ENCODE data around the gene PRM3. TPM values are rescaled to one million over a fixed set of nuclear protein-coding genes. Genes with fewer than 3 reads are reported as not detected.

Gene PRM3
- total RNA-seq, 1 experiment from 2014 or later: not detected

- DNase-seq (ENCODE audit: low read depth): no peak
These were observed 10.4 kb upstream of the PRM3 start for GRCh38 chr16:11283820-11284248.

DNA sequence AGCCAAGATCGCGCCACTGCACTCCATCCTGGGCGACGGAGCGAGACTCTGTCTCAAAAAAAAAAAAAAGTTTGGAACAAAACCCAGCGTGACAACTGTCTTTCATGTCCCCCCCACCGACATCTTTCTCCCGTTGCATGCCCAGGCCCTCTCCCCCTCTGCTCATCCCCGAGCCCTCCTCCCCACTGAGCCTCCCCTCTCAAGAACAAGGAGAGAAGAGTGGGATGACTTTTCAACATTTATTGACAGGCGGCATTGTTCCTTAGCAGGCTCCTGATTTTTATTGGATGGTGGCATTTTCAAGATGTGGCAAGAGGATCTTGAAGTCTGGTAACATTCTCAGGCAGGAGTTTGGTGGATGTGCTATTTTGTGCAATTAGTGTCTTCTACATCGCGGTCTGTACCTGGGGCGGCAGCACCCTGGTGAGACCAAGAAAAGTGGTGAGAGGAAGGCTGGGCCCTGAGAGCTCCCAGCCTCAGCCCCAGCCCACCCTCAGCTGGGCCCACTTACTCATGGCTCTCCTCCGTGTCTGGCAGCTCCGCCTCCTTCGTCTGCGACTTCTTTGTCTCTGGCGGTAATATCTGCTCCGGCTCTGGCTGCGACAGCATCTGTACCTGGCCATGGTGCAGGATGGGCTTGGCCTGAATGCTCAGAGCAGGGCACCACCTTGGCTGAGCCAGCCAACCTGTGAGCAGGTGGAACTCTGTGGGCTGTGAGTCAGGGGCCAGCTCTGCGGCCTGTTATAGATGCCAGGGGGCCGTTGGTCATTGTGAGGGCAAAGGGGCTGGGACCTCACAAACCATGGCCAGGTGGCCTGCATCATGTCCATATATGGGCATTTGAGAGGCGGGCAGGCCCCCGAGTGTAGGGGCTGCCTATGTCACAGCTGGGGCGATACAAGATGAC, 7.4 kb upstream of the PRM3 start, which contains the start of gene PRM1:
PRM1 (minus strand) TSS at position 715 of the 907 bp plus-strand sequence; CDS start at position 623, 92 bp downstream.
- DNase-seq (ENCODE audit: low read depth): no peak

DNA sequence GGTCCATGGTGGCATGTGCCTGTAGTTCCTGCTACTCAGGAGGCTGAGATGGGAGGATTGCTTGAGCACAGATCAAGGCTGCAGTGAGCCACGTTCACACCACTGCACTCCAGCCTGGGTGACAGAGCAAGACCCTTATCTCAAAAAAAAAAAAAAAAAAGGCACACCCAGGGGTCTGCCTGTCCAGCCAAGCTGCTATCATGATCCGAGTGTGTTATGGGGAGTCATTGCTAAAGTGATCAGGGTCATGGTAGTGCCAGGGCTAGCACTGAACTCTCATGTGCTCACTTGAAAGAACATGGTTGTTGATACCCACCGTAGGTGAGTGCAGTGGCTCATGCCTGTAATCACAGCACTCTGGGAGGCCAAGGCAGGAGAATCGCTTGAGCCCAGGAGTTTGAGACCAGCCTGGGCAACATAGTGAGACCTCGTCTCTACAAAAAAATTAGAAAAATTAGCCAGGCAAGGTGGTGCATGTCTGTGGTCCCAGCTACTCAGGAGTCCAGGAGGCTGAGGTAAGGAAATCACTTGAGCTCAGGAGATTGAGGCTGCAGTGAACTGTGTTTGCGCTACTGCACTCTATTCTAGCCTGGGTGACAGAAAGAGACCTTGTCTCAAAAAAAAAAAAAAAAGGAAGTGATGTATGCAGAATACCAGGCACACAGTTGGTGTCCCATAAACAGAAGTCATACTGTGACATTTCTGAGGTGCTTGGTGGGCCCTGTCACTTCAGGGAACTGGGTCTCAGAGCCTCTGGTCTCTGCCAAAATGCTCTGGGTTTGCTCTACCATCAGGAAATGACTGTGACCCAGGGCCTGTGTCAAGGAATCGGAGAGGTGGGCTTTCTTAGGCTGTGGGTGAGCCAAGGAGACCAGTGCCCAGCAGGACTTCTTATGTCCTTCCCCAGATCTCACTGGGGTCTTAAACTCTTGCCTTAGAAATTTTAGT, 5.5 kb upstream of the PRM3 start:
- no peak for DNase-seq (ENCODE audit: low read depth)

DNA sequence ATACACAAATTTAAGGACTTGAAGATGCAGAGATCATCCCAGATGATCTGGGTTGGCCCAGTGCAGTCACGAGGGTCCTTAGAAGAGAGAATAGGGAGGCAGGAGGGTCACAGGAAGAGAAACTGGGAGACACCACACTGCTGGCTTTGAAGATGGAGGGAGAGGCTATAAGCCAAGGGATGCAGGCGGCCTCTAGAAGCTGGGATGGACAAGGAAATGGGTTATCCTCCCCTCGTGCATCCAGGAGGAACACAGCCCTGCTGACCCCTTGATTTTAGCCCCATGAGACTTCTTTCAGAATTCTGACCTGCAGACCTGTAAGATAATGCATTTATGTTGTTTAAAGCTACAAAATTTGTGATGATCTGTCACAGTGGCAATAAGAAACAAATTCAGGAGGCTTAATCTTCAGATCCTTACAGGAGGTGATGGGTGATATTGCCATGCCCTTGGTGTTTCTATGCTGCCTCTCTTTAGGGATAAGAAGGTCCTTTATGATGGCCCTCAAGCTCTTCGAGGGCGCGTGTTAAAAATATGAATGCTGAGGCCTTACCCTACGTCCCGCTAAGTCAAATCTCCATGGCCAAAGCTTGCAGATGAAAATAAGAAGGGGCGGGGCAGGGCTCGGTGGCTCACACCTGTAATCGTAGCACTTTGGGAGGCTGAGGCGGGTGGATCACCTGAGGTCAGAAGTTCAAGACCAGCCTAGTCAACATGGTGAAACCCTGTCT, 4.3 kb upstream of the PRM3 start:
- DNase-seq (ENCODE audit: low read depth): no peak

GRCh38 chr16:11276896-11277593, 3.6 kb upstream of the PRM3 start:
- no peak for DNase-seq (ENCODE audit: low read depth)

DNA sequence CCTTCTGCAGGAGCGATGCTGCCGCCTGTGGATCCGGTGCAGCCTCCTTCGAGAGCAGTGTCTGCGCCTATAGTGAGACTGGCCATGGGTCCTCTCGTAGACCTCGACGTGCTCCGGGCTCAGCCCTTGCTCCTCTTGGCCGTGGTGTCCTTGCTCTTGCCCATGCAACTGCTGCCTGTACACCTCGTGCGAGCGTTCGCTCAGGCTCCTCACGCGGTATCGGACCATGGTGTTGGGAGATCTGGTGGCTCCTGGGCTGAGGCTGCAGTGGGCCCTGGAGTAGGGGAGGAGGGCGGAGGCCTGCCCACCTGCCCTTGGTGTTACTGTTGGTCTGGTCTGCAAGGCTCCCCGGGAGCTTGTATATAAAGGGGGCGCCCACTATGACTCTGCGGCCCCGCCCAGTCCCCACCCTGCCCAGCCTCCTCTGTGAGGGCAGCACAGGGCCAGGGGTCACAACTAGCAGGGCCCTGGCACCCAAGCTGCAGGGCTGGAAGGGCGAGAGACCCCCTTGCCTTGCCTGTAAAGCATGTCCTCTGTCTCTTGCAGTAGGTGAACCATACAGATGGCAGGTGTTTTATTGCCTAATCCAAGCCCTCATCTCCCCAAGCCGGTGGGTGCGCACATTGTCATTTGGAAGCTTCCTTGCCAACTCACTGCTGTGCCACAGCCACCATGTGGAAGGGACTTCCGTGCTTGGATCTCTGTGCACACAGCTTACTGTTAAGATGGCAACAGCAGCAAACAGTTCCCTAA, 2.9 kb upstream of the PRM3 start, which contains the start of gene PRM2:
PRM2 (minus strand) TSS at position 338 of the 753 bp plus-strand sequence; CDS start at position 228, 110 bp downstream.
- no peak for DNase-seq (ENCODE audit: low read depth)

DNA sequence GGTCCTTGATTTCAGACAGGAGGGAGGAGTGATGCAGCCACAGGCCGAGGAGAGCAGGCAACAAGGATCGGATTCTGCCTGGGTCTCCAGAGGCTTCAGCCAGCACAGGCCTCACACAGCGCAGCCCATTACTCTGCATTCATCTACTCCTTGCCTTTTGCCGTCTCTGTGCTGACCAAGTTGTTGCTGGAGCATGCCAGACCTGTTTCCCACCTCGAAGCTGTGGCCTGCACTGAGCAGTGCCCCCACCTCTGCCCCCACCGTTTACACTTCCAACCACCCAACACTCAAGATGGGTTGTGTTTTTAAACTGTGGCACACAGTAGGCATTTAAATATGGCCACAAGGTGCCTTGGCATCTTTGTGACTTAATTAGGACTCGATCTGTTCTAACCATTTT, 1.5 kb upstream of the PRM3 start:
- no peak for DNase-seq (ENCODE audit: low read depth)

DNA sequence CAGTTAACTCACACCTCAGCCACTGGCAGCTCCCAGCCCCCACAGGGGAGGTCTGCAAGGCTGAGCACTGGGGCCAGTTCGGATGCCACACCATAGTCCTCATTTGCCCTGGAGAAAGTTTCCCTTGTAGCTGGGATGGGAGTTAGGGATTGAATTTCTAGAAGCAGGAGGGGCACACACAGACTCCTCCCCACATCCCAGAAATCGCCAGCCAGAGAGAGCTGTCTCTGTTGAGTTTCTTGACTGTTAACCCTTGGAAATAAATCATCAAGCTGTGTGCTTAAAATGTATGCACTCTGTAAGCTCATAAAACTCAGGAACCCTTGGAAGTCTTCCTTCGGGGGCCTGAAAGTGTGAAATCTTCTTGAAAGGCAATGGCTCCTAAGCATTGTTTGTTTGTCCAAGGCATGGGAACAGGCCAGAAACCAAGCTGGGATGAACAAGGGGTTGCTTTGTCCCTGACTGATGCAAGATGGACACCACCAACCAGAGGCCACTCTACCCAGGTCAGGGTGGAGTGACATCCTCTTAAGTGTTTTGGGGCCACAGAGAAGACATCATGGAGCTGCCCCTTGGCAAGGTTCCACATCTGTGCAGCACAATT, 394 bp upstream of the PRM3 start:
- peak; percentile 44 for DNase-seq (ENCODE audit: low read depth)

DNA sequence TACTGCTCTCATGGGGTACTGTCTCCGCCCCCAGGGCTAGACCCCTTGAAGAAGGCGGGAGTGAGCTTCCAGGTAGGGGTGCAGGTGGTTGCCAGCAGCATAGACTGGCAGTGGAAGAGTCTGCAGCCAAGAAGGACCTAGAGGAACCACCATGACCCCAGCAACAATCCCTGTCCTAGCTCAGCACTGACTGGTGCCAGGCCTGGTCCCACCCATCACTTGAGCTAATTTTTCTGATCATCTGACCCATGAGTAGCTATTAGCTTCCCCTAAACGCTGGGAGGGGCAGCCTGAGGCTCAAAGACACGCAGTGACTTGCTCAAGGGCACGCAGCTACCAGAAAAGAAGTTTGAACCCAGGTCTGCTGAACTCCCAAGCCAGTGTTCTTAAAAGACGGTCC, 945 bp downstream of the PRM3 start:
- no peak for DNase-seq (ENCODE audit: low read depth)

DNA sequence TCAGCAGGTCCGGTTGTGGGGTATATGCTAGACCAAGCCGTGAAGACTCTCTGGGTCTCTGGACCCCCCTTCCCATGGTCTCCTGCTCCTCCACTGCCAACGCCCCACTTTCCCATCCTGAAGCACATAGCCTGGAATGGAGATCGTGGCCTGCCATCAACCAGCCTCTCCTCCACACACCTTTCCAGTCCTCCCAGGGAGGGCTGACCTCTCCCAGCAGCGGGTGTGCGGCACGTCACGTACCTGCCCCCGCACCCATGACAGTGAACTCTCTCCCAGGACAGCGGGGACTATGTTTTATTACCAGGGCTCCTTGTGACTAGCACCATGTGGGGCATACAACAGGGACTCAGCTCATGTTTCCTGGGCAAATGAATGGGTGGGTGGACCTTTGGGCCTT, 1.8 kb downstream of the PRM3 start:
- DNase-seq (ENCODE audit: low read depth): no peak

DNA sequence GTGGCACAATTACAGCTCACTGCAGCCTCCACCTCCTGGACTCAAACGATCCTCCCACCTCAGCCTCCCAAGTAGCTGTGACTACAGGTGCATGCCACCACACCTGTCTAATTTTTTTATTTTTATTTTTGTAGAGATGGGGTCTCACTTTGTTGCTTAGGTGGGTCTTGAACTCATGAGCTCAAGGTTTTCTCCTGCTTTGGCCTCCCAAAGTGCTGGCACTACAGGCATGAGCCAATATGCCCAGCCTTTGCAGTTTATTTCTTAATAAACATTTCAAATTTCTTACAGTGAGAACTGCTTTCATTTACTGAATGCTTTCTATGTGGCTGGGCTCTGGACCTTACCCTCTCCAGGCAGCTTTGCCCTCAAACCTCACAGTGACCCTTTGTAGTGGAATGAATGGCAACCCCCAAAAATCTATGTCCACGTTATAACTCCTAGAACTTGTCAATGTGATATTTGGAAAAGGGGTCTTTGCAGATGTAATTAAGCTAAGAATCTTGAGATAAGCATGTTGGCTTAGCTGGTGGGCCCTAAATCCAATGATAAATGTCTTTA, 2.7 kb downstream of the PRM3 start:
- no peak for DNase-seq (ENCODE audit: low read depth)

DNA sequence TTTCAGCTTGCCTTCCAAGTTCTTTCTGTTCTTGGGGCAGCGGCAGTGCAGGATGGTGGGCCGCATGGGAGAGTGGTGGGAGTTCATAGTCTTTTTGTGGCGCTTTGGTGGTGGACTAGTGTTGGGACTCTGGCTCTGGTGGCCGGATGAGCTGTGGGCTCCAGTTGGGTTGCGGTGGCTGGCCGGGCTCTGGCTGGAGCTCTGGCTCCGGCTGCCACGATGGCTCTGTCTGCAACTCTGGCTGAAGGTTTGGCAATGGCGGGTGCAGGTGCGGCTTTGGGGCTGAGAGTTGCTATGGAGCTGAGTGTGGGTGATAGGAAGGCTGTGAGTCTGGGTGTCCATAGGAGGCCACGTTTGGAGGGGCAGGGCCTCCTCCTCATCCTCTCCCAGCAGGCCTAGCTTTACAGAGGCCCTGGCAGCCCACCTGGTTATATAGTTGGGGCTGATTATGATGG, 4.5 kb downstream of the PRM3 start, which contains the start of gene TNP2:
TNP2 (minus strand) TSS at position 405 of the 455 bp plus-strand sequence; CDS start at position 342, 63 bp downstream.
- no peak for DNase-seq (ENCODE audit: low read depth)

DNA sequence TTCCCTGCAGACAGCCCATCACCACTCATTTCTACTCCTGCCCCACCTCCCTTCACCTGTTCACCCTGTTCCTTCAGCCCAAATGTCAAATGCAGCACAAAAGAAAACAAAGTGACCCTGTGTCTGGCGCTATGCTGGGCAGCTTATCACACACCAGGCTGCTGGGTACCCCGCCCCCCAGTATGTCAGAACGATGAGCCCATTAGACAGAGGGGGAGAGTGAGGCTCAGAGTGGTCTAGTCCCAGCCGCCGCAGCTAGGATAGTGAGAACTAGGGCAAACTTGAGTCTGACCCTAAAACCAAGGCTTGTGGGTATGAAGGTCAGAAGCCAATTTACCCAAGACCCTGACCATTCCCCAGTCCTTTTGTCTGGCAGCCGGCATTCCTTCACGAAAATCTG, 8.3 kb downstream of the PRM3 start:
- DNase-seq (ENCODE audit: low read depth): no peak

DNA sequence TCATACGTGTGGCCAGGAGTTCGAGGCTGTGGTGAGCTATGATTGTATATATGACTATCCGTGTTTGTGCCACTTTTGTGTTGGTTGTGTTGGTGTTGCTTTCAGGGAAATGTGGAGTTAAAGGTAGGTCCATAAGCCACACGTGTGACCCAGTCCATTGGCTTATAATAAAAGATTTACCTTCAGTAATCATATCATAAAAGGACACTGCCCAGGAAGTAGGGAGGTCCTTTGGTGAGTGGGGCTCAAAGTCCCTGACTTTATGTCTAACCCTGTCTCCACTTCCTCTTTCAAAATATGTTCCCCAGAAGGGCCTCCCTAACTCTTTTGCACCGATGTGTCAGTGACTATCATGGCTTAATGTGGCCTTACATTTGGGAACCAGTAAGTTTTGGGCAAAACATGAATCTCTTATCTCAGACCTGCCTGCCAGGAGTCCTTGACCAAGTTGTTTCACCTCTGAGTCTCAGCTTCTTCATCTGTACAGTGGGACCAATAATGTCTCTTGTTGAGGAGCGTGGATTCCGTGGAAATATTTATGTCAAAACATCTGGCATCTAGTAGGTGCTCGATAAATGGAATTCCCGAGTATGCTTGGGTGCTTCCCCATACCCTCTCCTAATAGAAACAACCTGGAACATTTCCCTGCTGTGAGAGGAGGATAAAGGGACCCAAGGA, 9.1 kb downstream of the PRM3 start:
- DNase-seq (ENCODE audit: low read depth): no peak

DNA sequence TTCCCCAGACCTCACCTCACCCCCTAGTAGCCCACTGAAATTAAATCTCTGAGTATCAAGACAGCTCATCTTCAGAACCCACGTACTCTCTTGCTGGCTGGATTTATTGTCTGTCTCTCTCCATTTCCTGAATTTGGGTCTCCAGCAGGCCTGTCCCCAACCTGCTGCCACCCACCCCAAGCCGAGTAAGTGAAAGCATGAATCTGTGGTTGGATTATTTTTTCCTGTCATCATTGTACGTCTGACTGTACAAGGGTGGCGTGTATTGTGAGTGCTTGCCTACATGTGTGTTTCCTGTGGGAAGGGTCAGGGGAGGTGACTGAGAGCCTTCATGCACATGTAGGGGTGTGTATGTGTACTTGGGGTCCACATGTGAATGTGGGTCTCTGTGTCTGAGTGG, 9.7 kb downstream of the PRM3 start:
- DNase-seq (ENCODE audit: low read depth): no peak

- no peak for DNase-seq (ENCODE audit: low read depth)
These were observed 10.5 kb downstream of the PRM3 start for GRCh38 chr16:11262915-11263314.

DNA sequence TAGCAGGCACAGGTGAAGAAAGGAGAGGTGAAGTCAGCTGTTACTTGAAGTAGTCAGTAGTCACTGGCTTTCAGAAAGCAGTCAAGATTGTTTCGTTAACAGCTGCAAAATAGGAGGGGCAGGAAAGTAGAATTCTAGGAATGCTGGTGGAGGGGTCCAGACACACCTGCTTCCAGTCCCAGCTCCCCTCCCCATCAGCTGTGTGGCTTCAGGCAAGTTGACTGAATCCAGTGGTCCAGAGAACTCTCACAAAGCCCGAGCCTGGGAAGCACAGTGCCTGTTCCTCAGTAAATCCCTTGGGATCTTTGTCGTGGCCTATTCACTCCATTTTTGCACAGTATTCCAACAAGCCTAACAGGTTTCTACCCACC, 12.8 kb downstream of the PRM3 start:
- DNase-seq (ENCODE audit: low read depth): no peak

Measured in HT1080 (cell line).